ENCODE results near the gene ARHGEF16.
A peak's percentile ranks its signal among the peaks of the same experiment; 100 is the strongest.

ARHGEF16 gene

GRCh38 chr1:3504822-3505153 is 50.3 kb downstream of the ARHGEF16 start:
- intact Hi-C loops (cut with DNase I): no loop called here
- DNase-seq: peak in 2 of 42 donors; percentile 8 to 19

- intact Hi-C loops (cut with DNase I): no loop called here
- DNase-seq: no peak
Observed at GRCh38 chr1:3505161-3505560, 50.7 kb downstream of the ARHGEF16 start.

GRCh38 chr1:3506041-3506440 is 51.6 kb downstream of the ARHGEF16 start:
- intact Hi-C loops (cut with DNase I): no loop called here
- no peak for DNase-seq

GRCh38 chr1:3506943-3507342 is 52.5 kb downstream of the ARHGEF16 start:
- DNase-seq: no peak
- intact Hi-C loops (cut with DNase I): no loop called here

GRCh38 chr1:3507636-3508275 is 53.3 kb downstream of the ARHGEF16 start:
- DNase-seq: no peak
- intact Hi-C loops (cut with DNase I): no loop called here

- no peak for DNase-seq
- intact Hi-C loops (cut with DNase I): no loop called here
Observed at GRCh38 chr1:3508757-3509415, 54.4 kb downstream of the ARHGEF16 start.

GRCh38 chr1:3509721-3510120 is 55.3 kb downstream of the ARHGEF16 start:
- DNase-seq: no peak
- intact Hi-C loops (cut with DNase I): no loop called here

GRCh38 chr1:3510136-3510955 is 55.9 kb downstream of the ARHGEF16 start:
- DNase-seq: peak in 24 of 42 donors; percentile 8 to 67 (median 42)
- intact Hi-C loops (cut with DNase I): no loop called here

- DNase-seq: no peak
- intact Hi-C loops (cut with DNase I): no loop called here
Observed at GRCh38 chr1:3510956-3511250, 56.4 kb downstream of the ARHGEF16 start.

GRCh38 chr1:3511306-3511705 is 56.8 kb downstream of the ARHGEF16 start:
- no peak for DNase-seq
- intact Hi-C loops (cut with DNase I): no loop called here

- intact Hi-C loops (cut with DNase I): no loop called here
- no peak for DNase-seq
Observed at GRCh38 chr1:3511856-3512255, 57.4 kb downstream of the ARHGEF16 start.

GRCh38 chr1:3514404-3514803 is 59.9 kb downstream of the ARHGEF16 start:
- DNase-seq: no peak
- intact Hi-C loops (cut with DNase I): no loop called here

- intact Hi-C loops (cut with DNase I): no loop called here
- no peak for DNase-seq
Observed at GRCh38 chr1:3515272-3515671, 60.8 kb downstream of the ARHGEF16 start.

GRCh38 chr1:3515774-3516480 is 61.5 kb downstream of the ARHGEF16 start:
- no peak for DNase-seq
- intact Hi-C loops (cut with DNase I): no loop called here

GRCh38 chr1:3516481-3516869 is 62.0 kb downstream of the ARHGEF16 start:
- intact Hi-C loops (cut with DNase I): no loop called here
- no peak for DNase-seq

- no peak for DNase-seq
- intact Hi-C loops (cut with DNase I): no loop called here
Observed at GRCh38 chr1:3516911-3517675, 62.6 kb downstream of the ARHGEF16 start.

GRCh38 chr1:3518256-3518655 is 63.8 kb downstream of the ARHGEF16 start:
- intact Hi-C loops (cut with DNase I): no loop called here
- DNase-seq: no peak

GRCh38 chr1:3518756-3519155 is 64.3 kb downstream of the ARHGEF16 start:
- DNase-seq: no peak
- intact Hi-C loops (cut with DNase I): no loop called here

- intact Hi-C loops (cut with DNase I): no loop called here
- no peak for DNase-seq
Observed at GRCh38 chr1:3519301-3519885, 64.9 kb downstream of the ARHGEF16 start.
